Central memory CD8-positive, alpha-beta T cell (primary cell): Measurements from ENCODE around the gene HYAL2.

Source experiments
- ATAC-seq: fragments of 150-1000 bp; cut with Tn5 transposase; replicated peaks from 2 replicates; pipeline ENCODE4 v1.10.0; 2022; ENCODE audit warnings: mild to moderate bottlenecking, moderate FRiP score, moderate number of reproducible peaks; ENCODE audit not compliant: poor library complexity, severe bottlenecking; ENCODE audit errors: extremely low read depth
- DNase-seq, 2 donors: peaks; one replicate each; pipeline ENCODE4 v3.0.0; 2021; ENCODE audit warnings: low spot score in 2 of 2
- H3K27ac Mint-ChIP-seq: one replicate; pipeline ENCODE4 v1.8.0; 2022; ENCODE audit warnings: low read depth, mild to moderate bottlenecking, moderate library complexity, mixed read lengths
- H3K27me3 Mint-ChIP-seq: one replicate; pipeline ENCODE4 v1.8.0; 2022; ENCODE audit warnings: mixed read lengths
- H3K36me3 Mint-ChIP-seq: one replicate; pipeline ENCODE4 v1.8.0; 2022; ENCODE audit warnings: mild to moderate bottlenecking, moderate library complexity, mixed read lengths; ENCODE audit not compliant: insufficient read depth
- H3K4me1 Mint-ChIP-seq: one replicate; pipeline ENCODE4 v1.8.0; 2022; ENCODE audit warnings: mixed read lengths
- H3K4me3 Mint-ChIP-seq: one replicate; pipeline ENCODE4 v1.8.0; 2022; ENCODE audit warnings: mild to moderate bottlenecking, moderate library complexity, mixed read lengths
- H3K9me3 Mint-ChIP-seq: one replicate; pipeline ENCODE4 v1.8.0; 2022; ENCODE audit warnings: mixed read lengths

Gene HYAL2

GRCh38 chr3:50303013-50303815, 19.3 kb downstream of the HYAL2 start, which contains the start of gene HYAL1:
Gene HYAL1 (minus strand): TSS chr3:50303574. CDS start chr3:50302956, 618 bp downstream.
- no peaks in the 10 kb centered on the region for H3K9me3 Mint-ChIP-seq
- no peak within 1 kb of the TSS for H3K4me3 Mint-ChIP-seq
- peaks cover 24% of the 10 kb centered on the region for H3K4me1 Mint-ChIP-seq
- H3K27ac Mint-ChIP-seq: no peak within 1 kb of the TSS
- H3K36me3 Mint-ChIP-seq: peaks cover 4% of the 10 kb centered on the region
- no peak for DNase-seq
- no peak for ATAC-seq
- no peaks in the 10 kb centered on the region for H3K27me3 Mint-ChIP-seq

GRCh38 chr3:50302095-50303012, 20.2 kb downstream of the HYAL2 start:
- no peak for DNase-seq
- Mint-ChIP-seq H3K27me3 (no peaks in the 10 kb centered on the region), H3K36me3 (peaks cover 4% of the 10 kb centered on the region), H3K4me1 (peaks cover 26% of the 10 kb centered on the region), H3K9me3 (no peaks in the 10 kb centered on the region), H3K27ac (no peak overlapping the region), H3K4me3 (no peak overlapping the region)
- no peak for ATAC-seq

- DNase-seq (no peak), ATAC-seq (no peak)
- no peaks in the 10 kb centered on the region for H3K27me3 Mint-ChIP-seq
- no peaks in the 10 kb centered on the region for H3K9me3 Mint-ChIP-seq
- peak overlapping the region; percentile 96 for H3K27ac Mint-ChIP-seq
- H3K4me1 Mint-ChIP-seq: peaks cover 26% of the 10 kb centered on the region
- peaks cover 4% of the 10 kb centered on the region for H3K36me3 Mint-ChIP-seq
- H3K4me3 Mint-ChIP-seq: peak overlapping the region; percentile 92
These were observed 21.8 kb downstream of the HYAL2 start for GRCh38 chr3:50300681-50301254.

- no peak for DNase-seq
- Mint-ChIP-seq H3K4me1 (peaks cover 26% of the 10 kb centered on the region), H3K4me3 (peak overlapping the region; percentile 92), H3K27me3 (no peaks in the 10 kb centered on the region), H3K9me3 (no peaks in the 10 kb centered on the region), H3K36me3 (peaks cover 4% of the 10 kb centered on the region), H3K27ac (peak overlapping the region; percentile 96)
- ATAC-seq: no peak
These were observed 22.4 kb downstream of the HYAL2 start for GRCh38 chr3:50299929-50300680.

- ATAC-seq (no peak), DNase-seq (no peak)
- peaks cover 26% of the 10 kb centered on the region for H3K4me1 Mint-ChIP-seq
- peak overlapping the region; percentile 92 for H3K4me3 Mint-ChIP-seq
- H3K27ac Mint-ChIP-seq: peak overlapping the region; percentile 96
- H3K27me3 Mint-ChIP-seq: no peaks in the 10 kb centered on the region
- no peaks in the 10 kb centered on the region for H3K9me3 Mint-ChIP-seq
- peaks cover 4% of the 10 kb centered on the region for H3K36me3 Mint-ChIP-seq
These were observed 23.0 kb downstream of the HYAL2 start for GRCh38 chr3:50299638-50299928.

- peak within 1 kb of the TSS; percentile 92 for H3K4me3 Mint-ChIP-seq
- H3K27me3 Mint-ChIP-seq: no peaks in the 10 kb centered on the region
- H3K9me3 Mint-ChIP-seq: no peaks in the 10 kb centered on the region
- H3K27ac Mint-ChIP-seq: peak within 1 kb of the TSS; percentile 96
- H3K4me1 Mint-ChIP-seq: peaks cover 26% of the 10 kb centered on the region
- ATAC-seq (peak; percentile 86), DNase-seq (peak; percentile 99 to 100)
- H3K36me3 Mint-ChIP-seq: peaks cover 2% of the 10 kb centered on the region
These were observed 23.5 kb downstream of the HYAL2 start, which contains the start of the genes HYAL3 and NAA80 for GRCh38 chr3:50298836-50299637. Gene HYAL3 (minus strand): TSS chr3:50299405. CDS start chr3:50295602, 3,803 bp downstream. Gene NAA80 (minus strand): TSS chr3:50299405. CDS start chr3:50297463, 1,942 bp downstream.

- H3K4me3 Mint-ChIP-seq: peak overlapping the region; percentile 92
- peaks cover 28% of the 10 kb centered on the region for H3K4me1 Mint-ChIP-seq
- ATAC-seq (no peak), DNase-seq (no peak)
- peaks cover 2% of the 10 kb centered on the region for H3K36me3 Mint-ChIP-seq
- H3K27ac Mint-ChIP-seq: peak overlapping the region; percentile 96
- H3K27me3 Mint-ChIP-seq: no peaks in the 10 kb centered on the region
- H3K9me3 Mint-ChIP-seq: no peaks in the 10 kb centered on the region
These were observed 24.4 kb downstream of the HYAL2 start for GRCh38 chr3:50297896-50298725.

GRCh38 chr3:50297384-50297775, 25.2 kb downstream of the HYAL2 start:
- peaks cover 5% of the 10 kb centered on the region for H3K36me3 Mint-ChIP-seq
- no peak for ATAC-seq
- no peak overlapping the region for H3K27ac Mint-ChIP-seq
- no peaks in the 10 kb centered on the region for H3K9me3 Mint-ChIP-seq
- no peak for DNase-seq
- H3K27me3 Mint-ChIP-seq: no peaks in the 10 kb centered on the region
- no peak overlapping the region for H3K4me3 Mint-ChIP-seq
- peaks cover 31% of the 10 kb centered on the region for H3K4me1 Mint-ChIP-seq

GRCh38 chr3:50296721-50297383, 25.7 kb downstream of the HYAL2 start:
- no peak overlapping the region for H3K27ac Mint-ChIP-seq
- DNase-seq: no peak
- no peaks in the 10 kb centered on the region for H3K9me3 Mint-ChIP-seq
- no peak for ATAC-seq
- H3K27me3 Mint-ChIP-seq: no peaks in the 10 kb centered on the region
- peaks cover 33% of the 10 kb centered on the region for H3K4me1 Mint-ChIP-seq
- no peak overlapping the region for H3K4me3 Mint-ChIP-seq
- H3K36me3 Mint-ChIP-seq: peaks cover 6% of the 10 kb centered on the region

- Mint-ChIP-seq H3K27me3 (no peaks in the 10 kb centered on the region), H3K36me3 (peaks cover 6% of the 10 kb centered on the region), H3K4me1 (peaks cover 40% of the 10 kb centered on the region), H3K9me3 (no peaks in the 10 kb centered on the region), H3K27ac (no peak overlapping the region), H3K4me3 (no peak overlapping the region)
- DNase-seq (no peak), ATAC-seq (no peak)
These were observed 26.8 kb downstream of the HYAL2 start for GRCh38 chr3:50295553-50296431.
